GM12892 (cell line): ENCODE data around the gene MPV17L2.

Experiments
- POLR2A ChIP-seq: IDR thresholded peaks from 2 replicates; pipeline ENCODE4 v1.6.1; 2011; ENCODE audit warnings: low read depth, low read length, control low read depth
- POLR2AphosphoS5 ChIP-seq: IDR thresholded peaks from 2 replicates; pipeline ENCODE4 v1.6.1; 2011; ENCODE audit warnings: low read depth, low read length, control low read depth
- TAF1 ChIP-seq: IDR thresholded peaks from 2 replicates; pipeline ENCODE4 v1.6.1; 2011; ENCODE audit warnings: low read depth, mild to moderate bottlenecking, control low read depth, low read length, borderline replicate concordance

- TF ChIP-seq POLR2A: peak; percentile 49; the same call in 1 of the 2 replicates
- TF ChIP-seq POLR2AphosphoS5: no peak
- TF ChIP-seq TAF1: no peak
These were observed 24.2 kb upstream of the MPV17L2 start for GRCh38 chr19:18168673-18169381.
